Measurements from ENCODE around the gene TMCO1.
"Not testable (repeated sequence)": the region's sequence is repeated elsewhere in the genome, so short reads cannot be mapped to it uniquely, and the experiment has no call there.

TMCO1 gene, protein sequence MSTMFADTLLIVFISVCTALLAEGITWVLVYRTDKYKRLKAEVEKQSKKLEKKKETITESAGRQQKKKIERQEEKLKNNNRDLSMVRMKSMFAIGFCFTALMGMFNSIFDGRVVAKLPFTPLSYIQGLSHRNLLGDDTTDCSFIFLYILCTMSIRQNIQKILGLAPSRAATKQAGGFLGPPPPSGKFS

DNA sequence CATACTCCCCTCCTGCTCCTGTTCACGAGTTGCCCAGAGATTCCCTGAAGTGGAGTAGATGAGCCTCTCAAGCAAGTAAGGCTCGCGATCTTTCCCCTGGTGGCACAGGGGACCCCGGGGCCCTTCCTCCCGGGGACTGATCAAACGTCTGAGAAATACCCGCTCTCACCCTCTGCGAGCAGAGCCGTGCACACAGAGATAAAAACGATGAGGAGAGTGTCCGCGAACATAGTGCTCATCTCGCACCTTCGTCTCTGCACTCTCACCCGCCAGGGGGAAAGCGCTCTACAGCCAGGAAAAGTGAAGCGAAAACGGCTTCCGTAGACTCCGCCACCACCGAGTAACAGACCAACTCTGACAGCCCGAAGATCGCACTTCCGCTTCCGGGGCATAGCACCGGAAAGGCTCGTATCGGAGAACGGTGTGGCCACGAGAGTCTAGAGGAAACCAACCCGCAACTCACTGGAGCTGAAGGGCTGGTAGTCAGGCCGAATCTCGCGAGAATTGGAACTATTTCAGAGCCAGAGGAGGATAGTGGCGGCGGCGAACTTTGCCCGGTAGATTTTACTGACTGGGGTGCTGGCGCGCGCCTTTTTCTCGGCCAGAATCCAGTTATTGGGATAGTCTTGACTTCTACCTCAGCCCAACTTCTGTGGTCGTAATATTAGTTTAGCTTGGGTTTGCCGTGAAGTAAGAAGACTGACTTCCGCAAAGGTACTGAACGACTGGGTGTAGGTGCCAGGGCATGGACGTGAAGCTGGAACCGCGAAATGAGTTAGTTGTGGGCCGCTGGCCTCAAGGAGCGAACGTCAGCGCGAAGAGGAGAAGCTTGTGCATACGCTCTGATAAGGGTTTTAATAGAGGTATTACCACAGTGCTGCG lies at the start of gene TMCO1:
Gene TMCO1 (minus strand): TSS at position 356 of the 882 bp plus-strand sequence. CDS start 117 bp downstream, at position 239.
- peaks cover 16 to 28% of the 10 kb centered on the region in 2 donors for H3K36me3 ChIP-seq (ENCODE audit: control insufficient read depth in 1 of 2, insufficient read depth in 2 of 2, low read length in 2 of 2)
- peaks cover 27 to 42% of the 10 kb centered on the region in 2 donors for H3K4me1 ChIP-seq (ENCODE audit: control insufficient read depth in 1 of 2, insufficient read depth in 2 of 2, low read length in 2 of 2)

DNA sequence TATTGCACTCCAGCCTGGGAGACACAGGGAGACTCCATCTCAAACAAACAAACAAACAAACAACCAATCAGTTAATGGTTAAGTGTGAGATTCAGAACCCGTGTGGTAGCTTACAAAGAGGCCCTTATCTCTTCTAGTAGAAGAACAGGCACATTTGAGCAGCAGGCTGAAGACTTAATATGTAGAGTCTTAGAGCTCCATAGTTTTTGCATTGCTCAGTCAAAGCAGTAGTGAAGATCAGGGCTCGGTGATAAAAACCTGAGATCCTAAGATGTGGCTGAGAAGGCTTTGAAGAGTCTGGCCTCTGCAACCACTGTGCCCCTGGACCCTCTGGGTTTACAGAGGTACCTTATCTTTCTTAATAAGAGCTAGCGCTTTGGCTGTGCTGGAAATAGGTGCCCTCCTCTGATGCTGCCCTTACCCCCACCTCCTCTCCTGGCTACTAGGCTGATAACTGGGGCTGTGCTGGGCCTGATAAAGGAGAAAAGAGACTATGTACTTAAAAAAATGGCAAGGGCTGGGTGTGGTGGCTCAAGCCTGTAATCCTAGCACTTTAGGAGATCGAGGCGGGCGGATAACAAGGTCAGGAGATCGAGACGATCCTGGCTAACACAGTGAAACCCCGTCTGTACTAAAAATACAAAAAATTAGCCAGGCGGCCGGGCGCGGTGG lies 48.3 kb upstream of the TMCO1 start:
- Histone ChIP-seq H3K27ac (ENCODE audit: low read depth, low read length) (no peak overlapping the region), H3K4me1 (ENCODE audit: control insufficient read depth in 1 of 2, insufficient read depth in 2 of 2, low read length in 2 of 2) (no peaks in the 10 kb centered on the region), H3K27me3 (ENCODE audit: control insufficient read depth in 1 of 2, insufficient read depth in 2 of 2, low read length in 2 of 2) (no peaks in the 10 kb centered on the region), H3K36me3 (ENCODE audit: control insufficient read depth in 1 of 2, insufficient read depth in 2 of 2, low read length in 2 of 2) (no peaks in the 10 kb centered on the region), H3K9me3 (ENCODE audit: control insufficient read depth in 1 of 2, low read length in 2 of 2) (no peaks in the 10 kb centered on the region), H3K4me3 (ENCODE audit: low read depth in 1 of 2, low read length in 2 of 2) (no peak overlapping the region), H3K9ac (ENCODE audit: low read depth in 1 of 2, low read length in 2 of 2) (no peak overlapping the region)

More for the DNA sequence above, at the start of gene TMCO1:
- Histone ChIP-seq H3K27ac (ENCODE audit: low read depth, low read length) (peak within 1 kb of the TSS; percentile 88), H3K4me3 (ENCODE audit: low read depth in 1 of 2, low read length in 2 of 2) (peak within 1 kb of the TSS; percentile 91 to 96), H3K9me3 (ENCODE audit: control insufficient read depth in 1 of 2, low read length in 2 of 2) (no peaks in the 10 kb centered on the region), H3K27me3 (ENCODE audit: control insufficient read depth in 1 of 2, insufficient read depth in 2 of 2, low read length in 2 of 2) (no peaks in the 10 kb centered on the region), H3K9ac (ENCODE audit: low read depth in 1 of 2, low read length in 2 of 2) (peak within 1 kb of the TSS; percentile 85 to 94)

DNA sequence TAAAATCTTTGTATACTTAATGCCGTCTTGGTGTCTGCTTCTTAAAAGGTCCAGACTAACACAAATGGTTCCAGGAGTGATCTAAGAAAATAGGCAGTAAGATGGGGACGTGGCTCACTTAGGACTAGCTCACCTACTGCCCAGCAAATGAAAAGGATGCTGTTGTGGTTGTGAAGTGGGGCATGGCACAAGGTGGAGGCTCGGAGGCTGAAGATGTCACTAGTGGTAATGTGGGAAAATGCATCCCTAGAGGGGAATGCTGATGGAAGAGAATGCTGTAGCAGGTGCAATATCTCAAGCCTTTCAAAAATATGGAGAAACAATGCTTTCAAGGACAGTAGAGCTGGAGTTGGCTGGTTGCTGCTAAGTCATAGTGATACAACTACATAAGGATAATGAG lies 47.5 kb upstream of the TMCO1 start:
- no peaks in the 10 kb centered on the region for H3K9me3 ChIP-seq (ENCODE audit: control insufficient read depth in 1 of 2, low read length in 2 of 2)
- no peaks in the 10 kb centered on the region for H3K27me3 ChIP-seq (ENCODE audit: control insufficient read depth in 1 of 2, insufficient read depth in 2 of 2, low read length in 2 of 2)
- no peaks in the 10 kb centered on the region for H3K4me1 ChIP-seq (ENCODE audit: control insufficient read depth in 1 of 2, insufficient read depth in 2 of 2, low read length in 2 of 2)
- H3K36me3 ChIP-seq (ENCODE audit: control insufficient read depth in 1 of 2, insufficient read depth in 2 of 2, low read length in 2 of 2): no peaks in the 10 kb centered on the region
- H3K27ac ChIP-seq (ENCODE audit: low read depth, low read length): no peak overlapping the region
- no peak overlapping the region for H3K4me3 ChIP-seq (ENCODE audit: low read depth in 1 of 2, low read length in 2 of 2)
- no peak overlapping the region for H3K9ac ChIP-seq (ENCODE audit: low read depth in 1 of 2, low read length in 2 of 2)

DNA sequence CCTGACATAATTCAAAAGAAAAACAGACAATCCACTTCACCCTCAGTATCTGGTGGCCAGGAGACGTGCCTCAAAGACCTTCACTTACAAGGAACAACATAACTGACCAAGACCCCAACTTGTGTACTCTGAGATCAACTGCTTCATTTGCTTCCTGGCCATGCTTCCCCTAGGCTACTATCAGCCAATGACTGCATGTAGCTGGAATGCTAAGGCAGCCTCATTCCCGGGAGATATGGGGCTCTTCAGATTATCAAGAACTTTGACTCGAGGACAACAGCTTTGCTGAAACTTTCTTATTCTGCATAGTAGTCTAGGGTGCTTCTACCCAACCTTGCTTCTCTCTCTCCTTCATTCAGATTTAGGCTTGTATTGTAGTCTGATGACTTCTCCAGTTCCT lies 47.1 kb upstream of the TMCO1 start:
- Histone ChIP-seq H3K27me3 (ENCODE audit: control insufficient read depth in 1 of 2, insufficient read depth in 2 of 2, low read length in 2 of 2) (no peaks in the 10 kb centered on the region), H3K4me1 (ENCODE audit: control insufficient read depth in 1 of 2, insufficient read depth in 2 of 2, low read length in 2 of 2) (no peaks in the 10 kb centered on the region), H3K9me3 (ENCODE audit: control insufficient read depth in 1 of 2, low read length in 2 of 2) (no peaks in the 10 kb centered on the region), H3K4me3 (ENCODE audit: low read depth in 1 of 2, low read length in 2 of 2) (no peak overlapping the region), H3K27ac (ENCODE audit: low read depth, low read length) (no peak overlapping the region), H3K36me3 (ENCODE audit: control insufficient read depth in 1 of 2, insufficient read depth in 2 of 2, low read length in 2 of 2) (no peaks in the 10 kb centered on the region), H3K9ac (ENCODE audit: low read depth in 1 of 2, low read length in 2 of 2) (no peak overlapping the region)

DNA sequence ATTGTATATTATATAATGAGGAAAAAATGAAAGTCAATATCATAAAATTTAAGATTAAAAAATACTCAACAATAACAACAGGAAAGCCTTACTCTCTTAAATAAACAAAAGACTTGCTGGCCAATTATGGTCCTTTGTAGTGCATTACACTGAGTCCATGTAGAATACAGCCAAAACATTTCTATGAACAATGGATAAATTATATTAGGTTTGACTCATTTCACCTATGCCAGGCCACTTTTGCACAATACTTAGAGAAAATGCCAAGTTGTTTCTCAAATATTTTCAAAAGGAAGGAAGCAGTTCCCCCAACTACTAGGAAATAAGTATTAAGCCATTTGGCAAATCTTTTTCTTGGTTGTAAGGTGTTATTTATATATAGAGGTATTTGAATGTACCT lies 38.9 kb upstream of the TMCO1 start:
- Histone ChIP-seq H3K9me3 (ENCODE audit: control insufficient read depth in 1 of 2, low read length in 2 of 2) (no peaks in the 10 kb centered on the region), H3K27ac (ENCODE audit: low read depth, low read length) (no peak overlapping the region), H3K4me1 (ENCODE audit: control insufficient read depth in 1 of 2, insufficient read depth in 2 of 2, low read length in 2 of 2) (no peaks in the 10 kb centered on the region), H3K4me3 (ENCODE audit: low read depth in 1 of 2, low read length in 2 of 2) (no peak overlapping the region), H3K9ac (ENCODE audit: low read depth in 1 of 2, low read length in 2 of 2) (no peak overlapping the region), H3K27me3 (ENCODE audit: control insufficient read depth in 1 of 2, insufficient read depth in 2 of 2, low read length in 2 of 2) (no peaks in the 10 kb centered on the region), H3K36me3 (ENCODE audit: control insufficient read depth in 1 of 2, insufficient read depth in 2 of 2, low read length in 2 of 2) (no peaks in the 10 kb centered on the region)

DNA sequence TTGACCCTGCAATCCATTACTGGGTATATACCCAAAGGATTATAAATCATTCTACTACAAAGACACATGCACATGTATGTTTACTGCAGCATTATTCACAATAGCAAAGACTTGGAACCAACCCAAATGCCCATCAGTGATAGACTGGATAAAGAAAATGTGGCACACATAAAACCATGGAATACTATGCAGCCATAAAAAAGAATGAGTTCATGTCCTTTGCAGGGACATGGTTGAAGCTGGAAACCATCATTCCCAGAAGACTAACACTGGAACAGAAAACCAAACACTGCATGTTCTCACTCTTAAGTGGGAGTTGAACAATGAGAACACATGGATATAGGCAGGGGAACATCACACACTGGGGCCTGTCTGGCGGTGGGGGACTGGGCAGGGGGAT lies 35.8 kb upstream of the TMCO1 start:
- H3K4me3 ChIP-seq (ENCODE audit: low read depth in 1 of 2, low read length in 2 of 2); H3K27me3 ChIP-seq (ENCODE audit: control insufficient read depth in 1 of 2, insufficient read depth in 2 of 2, low read length in 2 of 2); H3K36me3 ChIP-seq (ENCODE audit: control insufficient read depth in 1 of 2, insufficient read depth in 2 of 2, low read length in 2 of 2); H3K27ac ChIP-seq (ENCODE audit: low read depth, low read length); H3K4me1 ChIP-seq (ENCODE audit: control insufficient read depth in 1 of 2, insufficient read depth in 2 of 2, low read length in 2 of 2); H3K9me3 ChIP-seq (ENCODE audit: control insufficient read depth in 1 of 2, low read length in 2 of 2); H3K9ac ChIP-seq (ENCODE audit: low read depth in 1 of 2, low read length in 2 of 2): not testable (repeated sequence)

DNA sequence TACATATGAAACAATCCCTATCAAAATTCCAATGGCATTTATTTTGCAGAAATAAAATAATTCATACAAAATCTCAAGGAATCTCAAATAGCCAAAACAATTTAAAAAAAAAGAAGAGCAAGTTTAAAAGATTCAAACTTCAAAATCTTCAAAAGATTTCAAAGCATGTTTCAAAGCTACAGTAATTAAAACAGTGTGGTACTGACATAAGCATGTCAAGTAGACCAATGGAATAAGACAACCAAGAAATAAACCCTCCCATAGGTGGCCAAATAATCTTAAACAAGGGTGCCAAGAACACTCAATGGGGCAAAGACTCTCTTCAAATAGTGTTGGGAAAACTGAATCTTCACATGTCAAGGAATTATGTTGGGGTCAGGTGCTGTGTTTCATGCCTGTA lies 30.7 kb upstream of the TMCO1 start:
- Histone ChIP-seq H3K36me3 (ENCODE audit: control insufficient read depth in 1 of 2, insufficient read depth in 2 of 2, low read length in 2 of 2) (no peaks in the 10 kb centered on the region), H3K9me3 (ENCODE audit: control insufficient read depth in 1 of 2, low read length in 2 of 2) (peaks cover 0 to 12% of the 10 kb centered on the region in 2 donors), H3K27ac (ENCODE audit: low read depth, low read length) (no peak overlapping the region), H3K27me3 (ENCODE audit: control insufficient read depth in 1 of 2, insufficient read depth in 2 of 2, low read length in 2 of 2) (no peaks in the 10 kb centered on the region), H3K4me1 (ENCODE audit: control insufficient read depth in 1 of 2, insufficient read depth in 2 of 2, low read length in 2 of 2) (no peaks in the 10 kb centered on the region), H3K9ac (ENCODE audit: low read depth in 1 of 2, low read length in 2 of 2) (no peak overlapping the region), H3K4me3 (ENCODE audit: low read depth in 1 of 2, low read length in 2 of 2) (no peak overlapping the region)

DNA sequence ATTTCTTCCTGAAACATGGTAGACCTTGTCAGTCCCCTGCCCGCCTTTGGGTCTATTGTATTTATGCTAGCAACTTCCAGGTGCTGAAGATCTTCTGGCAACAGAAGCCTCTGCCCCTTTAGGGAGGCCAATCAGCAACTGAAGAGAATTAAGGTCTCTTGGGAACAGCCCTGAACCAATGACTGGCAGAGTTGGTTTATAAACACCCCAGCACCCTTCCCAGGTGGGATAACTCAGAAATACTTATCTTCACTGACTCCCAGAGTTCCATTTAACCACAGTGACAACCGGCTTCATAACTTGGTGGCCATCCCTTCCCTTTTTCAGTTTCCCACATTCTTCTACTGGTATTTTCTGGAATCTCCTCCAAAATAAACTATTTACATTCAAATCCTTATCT lies 27.2 kb upstream of the TMCO1 start:
- peaks cover 0 to 3% of the 10 kb centered on the region in 2 donors for H3K27me3 ChIP-seq (ENCODE audit: control insufficient read depth in 1 of 2, insufficient read depth in 2 of 2, low read length in 2 of 2)
- no peak overlapping the region for H3K27ac ChIP-seq (ENCODE audit: low read depth, low read length)
- no peaks in the 10 kb centered on the region for H3K36me3 ChIP-seq (ENCODE audit: control insufficient read depth in 1 of 2, insufficient read depth in 2 of 2, low read length in 2 of 2)
- no peaks in the 10 kb centered on the region for H3K4me1 ChIP-seq (ENCODE audit: control insufficient read depth in 1 of 2, insufficient read depth in 2 of 2, low read length in 2 of 2)
- no peak overlapping the region for H3K9ac ChIP-seq (ENCODE audit: low read depth in 1 of 2, low read length in 2 of 2)
- H3K9me3 ChIP-seq (ENCODE audit: control insufficient read depth in 1 of 2, low read length in 2 of 2): peaks cover 0 to 12% of the 10 kb centered on the region in 2 donors
- no peak overlapping the region for H3K4me3 ChIP-seq (ENCODE audit: low read depth in 1 of 2, low read length in 2 of 2)

DNA sequence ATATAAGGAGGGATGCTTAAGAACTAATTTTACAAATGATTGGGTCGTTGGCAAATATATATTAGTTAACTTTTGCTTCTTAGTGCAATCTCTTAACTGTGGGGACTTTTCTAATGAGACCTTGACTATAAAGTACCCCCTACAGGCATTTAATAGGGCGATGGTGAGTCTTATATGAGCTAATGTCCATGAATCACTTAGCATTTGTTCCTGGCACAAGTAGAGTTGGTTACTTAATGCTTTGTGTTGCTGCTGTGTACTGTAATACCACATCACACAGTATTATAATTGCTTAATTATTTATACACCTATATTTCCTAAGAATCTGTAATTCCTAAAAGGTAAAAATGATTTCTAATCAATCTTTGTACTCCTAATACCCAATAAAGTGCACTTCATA lies 25.3 kb upstream of the TMCO1 start:
- Histone ChIP-seq H3K36me3 (ENCODE audit: control insufficient read depth in 1 of 2, insufficient read depth in 2 of 2, low read length in 2 of 2) (no peaks in the 10 kb centered on the region), H3K4me1 (ENCODE audit: control insufficient read depth in 1 of 2, insufficient read depth in 2 of 2, low read length in 2 of 2) (no peaks in the 10 kb centered on the region), H3K4me3 (ENCODE audit: low read depth in 1 of 2, low read length in 2 of 2) (no peak overlapping the region), H3K9ac (ENCODE audit: low read depth in 1 of 2, low read length in 2 of 2) (no peak overlapping the region), H3K9me3 (ENCODE audit: control insufficient read depth in 1 of 2, low read length in 2 of 2) (no peaks in the 10 kb centered on the region), H3K27me3 (ENCODE audit: control insufficient read depth in 1 of 2, insufficient read depth in 2 of 2, low read length in 2 of 2) (peaks cover 0 to 3% of the 10 kb centered on the region in 2 donors), H3K27ac (ENCODE audit: low read depth, low read length) (no peak overlapping the region)

DNA sequence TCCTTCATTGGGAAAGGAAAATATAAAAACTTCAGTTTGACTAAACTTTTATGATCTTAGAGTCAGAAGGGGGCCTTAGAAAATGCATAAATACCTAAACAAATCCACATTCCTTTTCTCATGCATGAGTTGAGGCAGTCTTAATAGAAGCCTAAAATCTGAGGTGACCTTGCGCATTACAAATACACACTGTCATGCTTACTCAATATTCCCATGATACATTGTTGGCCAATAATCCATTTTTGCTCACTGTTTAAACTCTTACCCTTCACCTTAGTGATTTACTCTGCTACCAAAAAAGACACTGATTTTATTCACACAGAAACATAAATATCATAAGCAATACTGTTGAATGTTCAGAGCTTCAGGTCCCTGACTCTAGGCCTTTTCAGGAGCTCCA lies 19.1 kb upstream of the TMCO1 start:
- H3K27me3 ChIP-seq (ENCODE audit: control insufficient read depth in 1 of 2, insufficient read depth in 2 of 2, low read length in 2 of 2): no peaks in the 10 kb centered on the region
- H3K36me3 ChIP-seq (ENCODE audit: control insufficient read depth in 1 of 2, insufficient read depth in 2 of 2, low read length in 2 of 2): no peaks in the 10 kb centered on the region
- no peak overlapping the region for H3K9ac ChIP-seq (ENCODE audit: low read depth in 1 of 2, low read length in 2 of 2)
- H3K4me3 ChIP-seq (ENCODE audit: low read depth in 1 of 2, low read length in 2 of 2): no peak overlapping the region
- H3K27ac ChIP-seq (ENCODE audit: low read depth, low read length): no peak overlapping the region
- no peaks in the 10 kb centered on the region for H3K9me3 ChIP-seq (ENCODE audit: control insufficient read depth in 1 of 2, low read length in 2 of 2)
- no peaks in the 10 kb centered on the region for H3K4me1 ChIP-seq (ENCODE audit: control insufficient read depth in 1 of 2, insufficient read depth in 2 of 2, low read length in 2 of 2)

All from duodenal mucosa (tissue), 2 donors.